ENCODE results near the gene EQTN.
"Not testable (repeated sequence)": the region's sequence is repeated elsewhere in the genome, so short reads cannot be mapped to it uniquely, and the experiment has no call there.

Gene EQTN

GRCh38 chr9:27292659-27293405 lies 4.1 kb downstream of the EQTN start:
- DNase-seq (ENCODE audit: low read depth) = no peak

GRCh38 chr9:27291292-27291691 lies 5.7 kb downstream of the EQTN start:
- no peak for DNase-seq (ENCODE audit: low read depth)

DNA sequence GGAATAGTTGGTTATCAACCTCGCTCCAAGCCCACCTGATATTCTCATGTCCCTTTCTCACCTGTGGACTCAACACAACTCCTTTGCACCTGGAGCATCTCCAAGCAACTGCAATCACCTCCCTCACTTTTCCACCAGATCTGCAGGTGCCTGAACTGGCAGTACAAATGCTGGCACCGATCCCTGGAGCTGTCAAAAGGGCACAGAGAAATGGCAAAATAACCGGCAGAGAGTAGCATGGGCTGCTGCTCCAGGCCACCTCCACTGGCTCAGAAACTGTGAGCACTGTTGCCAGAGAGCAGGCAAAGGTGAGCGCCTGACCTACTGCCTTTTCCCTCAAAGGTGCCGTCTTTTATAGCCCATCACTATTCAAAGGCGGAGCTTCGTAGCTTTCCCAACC lies 14.7 kb downstream of the EQTN start:
- DNase-seq (ENCODE audit: low read depth) = no peak

DNA sequence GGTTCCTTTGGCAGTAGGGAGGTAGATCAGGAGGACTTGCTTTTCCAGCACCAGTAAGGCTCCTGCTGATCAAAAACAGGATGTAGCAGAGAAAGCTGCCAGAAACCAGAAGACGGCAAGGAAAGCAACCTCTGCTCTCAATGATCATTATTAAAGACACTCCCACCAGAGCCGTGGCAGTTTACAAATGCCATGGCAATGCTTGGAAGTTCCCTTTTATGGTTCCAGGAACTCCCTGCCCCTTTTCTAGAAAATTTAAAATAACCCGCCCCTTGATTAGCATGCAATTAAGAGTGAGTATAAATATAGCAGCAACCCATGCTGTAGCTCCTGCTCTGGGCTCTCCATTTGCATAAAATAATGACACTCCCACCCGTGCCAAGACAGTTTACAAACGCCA lies 16.1 kb downstream of the EQTN start:
- no peak for DNase-seq (ENCODE audit: low read depth)

DNA sequence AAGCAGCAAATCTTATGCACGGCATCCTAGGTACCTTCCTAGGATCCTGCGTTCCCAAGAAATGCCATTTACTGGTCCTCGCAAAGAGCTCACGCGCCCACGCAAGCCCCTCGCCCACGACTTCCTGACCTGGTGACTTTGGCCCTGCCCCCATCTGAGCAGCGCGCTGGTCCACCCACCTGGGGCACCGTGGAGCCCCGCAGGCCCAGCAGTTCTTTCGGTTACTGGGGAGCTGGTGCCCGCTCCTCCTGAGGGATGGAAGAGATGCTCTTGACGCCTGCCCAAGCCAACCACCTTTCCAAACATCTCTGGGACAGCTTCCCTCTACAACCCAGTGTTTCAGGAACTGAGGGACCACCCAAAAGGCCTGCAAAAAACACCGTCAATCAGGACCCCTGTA lies 16.7 kb downstream of the EQTN start:
- DNase-seq (ENCODE audit: low read depth) = no peak

DNA sequence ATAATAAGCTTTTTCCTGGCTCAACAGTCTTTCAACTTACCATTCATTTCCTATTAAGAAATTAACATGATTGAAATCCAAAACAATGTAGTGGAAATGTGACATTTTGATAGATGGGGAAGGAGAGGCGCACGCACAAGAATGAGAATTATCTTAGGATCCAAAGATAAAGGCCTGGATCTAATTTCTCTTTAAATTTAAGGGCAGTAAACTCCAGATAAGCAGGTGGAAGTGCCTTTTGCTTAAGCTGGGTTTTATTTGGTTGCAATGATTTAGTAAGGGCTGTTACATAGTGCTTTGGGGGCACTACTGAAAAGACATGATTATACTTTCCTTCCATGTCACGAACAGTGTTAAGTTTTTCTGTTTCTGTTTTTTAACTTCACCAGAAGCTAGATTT lies 17.3 kb downstream of the EQTN start:
- no peak for DNase-seq (ENCODE audit: low read depth)

- no peak for DNase-seq (ENCODE audit: low read depth)
These were observed 18.6 kb downstream of the EQTN start for GRCh38 chr9:27278374-27278773.

- peak; percentile 29 for DNase-seq (ENCODE audit: low read depth)
These were observed 20.5 kb downstream of the EQTN start for GRCh38 chr9:27276193-27277030.

DNA sequence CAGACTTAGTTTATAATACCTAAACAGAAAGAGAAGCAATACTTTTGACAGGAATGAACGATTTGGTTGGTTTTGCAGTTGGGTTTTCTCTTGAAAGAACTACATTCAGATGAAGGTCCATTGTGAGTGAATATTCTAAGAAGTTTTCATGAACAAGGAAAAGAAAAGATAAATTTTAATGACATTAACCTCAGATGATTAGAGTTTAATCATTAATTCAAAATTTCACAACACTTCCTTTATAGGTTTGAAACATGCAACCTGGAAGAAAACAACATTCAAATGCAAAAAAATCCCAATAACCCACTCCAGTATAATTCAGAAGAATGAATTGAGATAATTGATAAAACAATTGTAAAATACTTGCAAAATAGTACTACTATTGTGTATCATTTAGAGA lies 23.8 kb downstream of the EQTN start:
- no peak for DNase-seq (ENCODE audit: low read depth)

GRCh38 chr9:27272103-27272502 lies 24.8 kb downstream of the EQTN start:
- DNase-seq (ENCODE audit: low read depth) = no peak

DNA sequence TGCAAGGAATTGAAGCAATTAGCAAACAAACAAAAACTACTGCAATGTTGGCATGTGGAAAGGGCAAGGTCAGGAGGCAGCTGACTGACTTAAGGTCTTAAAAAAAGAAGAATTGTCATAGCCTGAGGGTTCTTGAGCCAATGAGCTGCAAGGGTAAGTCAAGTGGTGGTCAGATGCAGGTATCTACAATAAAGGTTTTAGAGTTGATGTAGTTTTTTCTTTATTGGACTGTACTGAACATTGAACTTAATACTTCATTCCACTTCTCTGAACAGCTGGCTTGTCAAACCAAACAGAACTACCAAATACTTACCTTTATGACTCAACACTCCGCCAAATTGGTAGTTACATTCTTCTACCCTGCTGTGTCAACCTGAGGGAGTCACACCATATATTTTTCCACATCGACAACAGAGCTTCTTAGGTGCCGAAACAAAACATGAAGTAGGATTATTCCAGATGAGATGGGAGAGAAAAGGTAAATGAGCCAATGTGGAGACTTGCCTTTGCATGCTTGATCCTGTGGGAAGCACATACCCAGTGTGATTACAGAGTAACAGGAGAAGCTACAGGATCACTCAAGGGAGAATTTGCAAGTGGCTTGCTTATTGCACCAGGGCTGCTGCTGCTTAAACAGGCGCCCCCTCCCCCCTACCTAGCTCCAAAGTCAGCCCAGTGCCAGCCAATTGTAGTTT lies 35.3 kb downstream of the EQTN start:
- DNase-seq (ENCODE audit: low read depth) = no peak

- DNase-seq (ENCODE audit: low read depth) = no peak
These were observed 36.0 kb downstream of the EQTN start for GRCh38 chr9:27260789-27261516.

GRCh38 chr9:27258662-27259061 lies 38.3 kb downstream of the EQTN start:
- DNase-seq (ENCODE audit: low read depth) = no peak

GRCh38 chr9:27248702-27249101 lies 48.2 kb downstream of the EQTN start:
- no peak for DNase-seq (ENCODE audit: low read depth)

DNA sequence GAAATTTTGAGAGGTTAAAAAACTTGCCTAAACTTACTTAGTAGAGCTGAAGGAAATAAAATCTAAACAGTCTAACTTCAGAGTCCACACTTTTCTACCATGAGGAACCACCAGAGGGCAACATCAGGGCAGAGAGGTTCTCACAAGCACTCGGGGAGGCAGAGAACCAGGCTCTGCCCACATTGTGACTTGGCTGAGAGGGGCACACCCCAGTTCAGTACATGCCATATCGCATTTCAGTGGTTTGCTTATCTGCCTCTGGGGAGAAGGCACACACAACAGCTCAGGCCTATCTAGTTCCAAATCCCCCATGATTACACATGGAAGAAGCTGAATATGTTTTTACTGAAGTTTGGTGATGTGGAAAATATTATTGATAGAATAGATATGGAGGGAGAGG lies 49.2 kb downstream of the EQTN start:
- DNase-seq (ENCODE audit: low read depth) = peak; percentile 25

GRCh38 chr9:27239648-27240047 lies 57.3 kb downstream of the EQTN start:
- not testable (repeated sequence) for DNase-seq (ENCODE audit: low read depth)
